ENCODE measurements around the gene TAAR1.

GRCh38 chr6:132614554-132614953 lies 44.4 kb downstream of the TAAR1 start:
- TF ChIP-seq CTCF (IDR thresholded peaks at IDR 0.05) (no peak), EP300 (IDR thresholded peaks at IDR 0.05) (no peak), POLR2A (IDR thresholded peaks at IDR 0.05; ENCODE audit: low read depth) (no peak), POLR2AphosphoS5 (IDR thresholded peaks at IDR 0.05) (no peak)
